HG03066 (cell line): Measurements from ENCODE around the gene NRXN3.
"Not testable (repeated sequence)": the region's sequence is repeated elsewhere in the genome, so short reads cannot be mapped to it uniquely, and the experiment has no call there.

Experiments
- ATAC-seq: cut with Tn5 transposase; IDR thresholded peaks from one replicate; pipeline ENCODE4 v1.9.1; 2021; ENCODE audit warnings: low read depth; ENCODE audit not compliant: unreplicated experiment

The NRXN3 gene

DNA sequence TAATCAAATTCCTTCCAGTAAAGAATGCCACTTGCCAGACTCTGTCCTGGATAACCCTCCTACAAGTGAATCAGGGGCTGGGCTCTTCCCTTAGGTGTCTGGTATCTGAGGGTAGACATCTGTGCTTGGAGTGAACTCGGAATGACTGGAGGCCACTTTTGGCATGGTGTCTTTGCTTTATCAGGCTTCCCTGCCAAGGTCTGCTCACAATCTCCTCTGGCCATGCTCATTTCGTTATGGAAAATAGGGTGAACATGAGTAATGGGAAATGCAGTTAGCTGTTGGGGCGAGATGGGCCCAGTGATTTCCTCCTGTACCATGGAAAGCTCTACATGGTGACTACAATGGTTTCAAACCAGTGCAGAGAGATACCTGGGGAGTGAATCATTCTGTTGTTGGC is 212.9 kb downstream of the NRXN3 start:
- no peak for ATAC-seq

DNA sequence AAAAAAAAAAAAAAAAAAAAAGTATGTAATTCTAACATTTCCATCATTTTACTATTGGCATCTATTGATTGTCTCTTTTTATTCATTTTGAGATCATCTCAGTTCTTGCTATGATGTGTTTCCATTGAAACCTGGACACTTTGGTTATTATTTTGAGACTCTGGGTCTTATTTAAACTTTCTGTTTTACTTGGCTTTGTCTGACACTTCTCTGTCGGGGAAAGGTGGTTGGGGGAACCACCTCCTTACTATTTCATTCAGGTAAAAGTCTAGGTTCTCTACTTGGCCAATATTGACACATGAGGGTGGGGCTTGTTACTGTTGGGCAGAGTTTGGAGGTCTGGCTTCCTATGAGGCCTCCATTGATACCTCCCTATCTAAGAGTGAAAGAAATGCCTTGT is 228.0 kb downstream of the NRXN3 start:
- no peak for ATAC-seq

- no peak for ATAC-seq
Measured at GRCh38 chr14:78399316-78399889, 229.2 kb downstream of the NRXN3 start.

DNA sequence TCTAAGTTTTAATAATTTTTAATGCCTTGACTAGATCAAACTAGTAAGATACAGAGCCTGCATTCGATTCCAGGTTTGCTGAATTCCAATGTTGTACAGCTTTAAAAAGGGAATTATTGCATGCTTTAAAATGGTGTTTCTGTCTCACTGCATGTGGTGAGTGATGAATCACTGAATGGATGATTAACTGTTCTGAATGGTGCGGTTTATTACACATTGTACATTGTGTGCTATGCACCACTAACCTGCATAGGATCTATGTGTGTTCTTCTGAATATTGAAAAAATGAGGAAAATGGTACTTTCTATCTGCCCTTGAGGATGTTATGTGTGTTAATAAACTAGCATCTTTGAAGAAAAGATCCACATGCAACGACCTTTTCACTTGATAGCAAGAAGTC is 231.7 kb downstream of the NRXN3 start:
- no peak for ATAC-seq

- ATAC-seq: peak; percentile 60
Measured at GRCh38 chr14:78403278-78403815, 233.2 kb downstream of the NRXN3 start.

GRCh38 chr14:78405079-78405856 is 235.1 kb downstream of the NRXN3 start:
- no peak for ATAC-seq

DNA sequence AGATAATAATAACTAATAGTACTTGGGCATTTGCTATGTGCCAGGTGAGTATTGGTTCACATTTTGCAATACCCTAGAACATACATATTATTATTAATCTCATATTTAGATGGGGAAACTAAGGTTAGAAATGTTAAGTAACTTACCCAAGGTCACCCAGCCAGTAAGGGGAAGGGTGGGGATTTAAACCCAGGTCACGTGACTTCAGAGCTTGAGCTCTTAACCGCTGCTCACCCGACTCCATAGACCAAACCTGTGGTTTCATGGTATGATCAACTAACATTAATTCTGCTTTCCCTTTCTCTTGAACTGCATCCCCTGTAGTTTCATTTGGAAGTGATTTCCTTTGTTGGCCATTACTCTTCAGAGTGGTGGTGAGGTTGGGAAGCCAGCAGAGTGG is 242.3 kb downstream of the NRXN3 start:
- ATAC-seq: no peak

DNA sequence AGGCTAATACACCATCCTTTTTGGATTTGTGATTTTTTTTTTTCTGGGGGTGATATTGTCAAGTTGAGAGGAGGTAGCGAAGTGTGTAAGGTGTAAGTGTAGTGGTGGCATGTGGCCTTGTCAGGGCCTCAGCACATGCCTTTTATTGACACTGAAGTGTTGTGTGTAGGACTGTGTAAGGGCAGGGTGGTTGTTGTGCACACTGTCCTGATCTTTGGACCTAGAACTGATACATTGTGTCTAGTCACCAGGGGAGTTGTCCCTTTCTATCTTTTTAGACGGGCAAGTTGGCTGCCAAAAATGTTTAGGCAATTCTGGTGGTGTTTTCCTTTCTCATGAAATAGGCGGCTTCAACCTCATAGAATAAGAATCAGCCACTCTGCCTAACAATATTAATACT is 244.0 kb downstream of the NRXN3 start:
- no peak for ATAC-seq

DNA sequence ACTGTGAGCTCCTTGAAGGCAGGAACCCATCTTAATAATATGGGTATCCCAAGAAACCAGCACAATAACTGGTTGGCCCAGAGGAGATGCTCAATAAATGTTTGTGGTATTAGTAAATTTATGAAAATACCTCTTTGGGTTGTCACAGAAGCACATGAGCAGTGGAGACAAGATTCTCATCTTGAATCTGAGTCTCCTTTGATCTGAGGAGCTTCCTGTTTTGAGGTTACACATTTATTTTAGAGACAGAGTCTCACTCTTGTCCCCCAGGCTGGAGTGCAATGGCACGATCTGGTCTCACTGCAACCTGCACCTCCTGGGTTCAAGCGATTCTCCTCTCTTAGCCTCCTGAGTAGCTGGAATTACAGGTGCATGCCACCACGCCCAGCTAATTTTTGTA is 247.4 kb downstream of the NRXN3 start:
- ATAC-seq: no peak

DNA sequence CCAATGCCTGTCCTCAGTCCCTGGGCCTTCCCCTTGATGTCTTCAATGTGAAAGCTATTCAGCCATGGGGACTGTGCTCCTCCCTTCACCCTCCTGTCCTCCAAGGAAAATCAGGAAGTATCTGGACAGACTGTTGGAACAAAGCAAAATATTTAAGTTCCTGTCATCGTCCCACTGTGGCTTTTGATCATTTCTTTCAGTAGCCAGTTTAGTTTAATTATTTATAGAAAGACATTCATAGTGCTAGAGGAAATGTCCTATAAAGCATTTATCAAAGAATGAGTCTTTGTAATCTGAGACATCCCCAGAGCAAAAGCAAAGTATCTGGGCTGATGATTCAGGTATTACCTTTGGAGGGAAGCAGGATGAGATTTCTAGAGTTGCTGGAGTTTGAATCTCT is 254.1 kb downstream of the NRXN3 start:
- no peak for ATAC-seq

DNA sequence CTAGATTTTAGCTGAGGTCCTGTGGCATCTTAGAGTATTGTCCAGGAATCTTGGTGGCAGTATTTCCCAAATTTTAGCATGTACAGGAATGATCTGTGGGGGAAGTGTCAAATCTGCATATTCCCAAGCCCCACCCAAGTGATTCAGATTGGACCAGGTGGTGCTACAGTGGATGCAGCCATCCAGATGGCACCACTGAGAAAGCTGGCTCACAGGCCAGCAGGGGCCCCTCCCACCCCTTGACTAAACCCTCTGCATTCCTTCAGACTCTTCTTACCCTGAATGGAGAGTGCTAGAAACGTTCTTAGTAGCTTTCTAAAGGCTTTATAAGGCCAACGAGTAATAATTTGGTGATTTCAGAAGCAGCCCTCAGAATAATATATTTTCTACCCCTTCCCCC is 255.2 kb downstream of the NRXN3 start:
- no peak for ATAC-seq

- ATAC-seq: no peak
Measured at GRCh38 chr14:78425782-78426181, 255.6 kb downstream of the NRXN3 start.

- ATAC-seq: no peak
Measured at GRCh38 chr14:78432046-78432445, 261.9 kb downstream of the NRXN3 start.

DNA sequence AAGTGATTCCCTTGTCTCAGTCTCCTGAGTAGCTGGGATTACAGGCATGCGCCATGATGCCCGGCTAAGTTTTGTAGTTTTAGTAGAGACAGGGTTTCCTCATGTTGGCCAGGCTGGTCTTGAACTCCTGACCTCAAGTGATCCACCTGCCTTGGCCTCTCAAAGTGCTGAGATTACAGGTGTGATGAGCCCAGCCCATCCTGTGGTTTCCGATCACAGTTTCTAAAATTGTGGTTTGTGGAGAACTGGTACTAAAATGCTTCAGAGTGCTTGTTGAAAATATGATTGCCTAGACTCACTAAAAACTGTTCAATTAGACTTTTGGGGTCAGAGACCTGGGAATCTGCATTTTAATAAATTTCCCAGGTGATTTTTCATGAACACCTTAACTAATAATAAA is 267.3 kb downstream of the NRXN3 start:
- ATAC-seq: not testable (repeated sequence)

DNA sequence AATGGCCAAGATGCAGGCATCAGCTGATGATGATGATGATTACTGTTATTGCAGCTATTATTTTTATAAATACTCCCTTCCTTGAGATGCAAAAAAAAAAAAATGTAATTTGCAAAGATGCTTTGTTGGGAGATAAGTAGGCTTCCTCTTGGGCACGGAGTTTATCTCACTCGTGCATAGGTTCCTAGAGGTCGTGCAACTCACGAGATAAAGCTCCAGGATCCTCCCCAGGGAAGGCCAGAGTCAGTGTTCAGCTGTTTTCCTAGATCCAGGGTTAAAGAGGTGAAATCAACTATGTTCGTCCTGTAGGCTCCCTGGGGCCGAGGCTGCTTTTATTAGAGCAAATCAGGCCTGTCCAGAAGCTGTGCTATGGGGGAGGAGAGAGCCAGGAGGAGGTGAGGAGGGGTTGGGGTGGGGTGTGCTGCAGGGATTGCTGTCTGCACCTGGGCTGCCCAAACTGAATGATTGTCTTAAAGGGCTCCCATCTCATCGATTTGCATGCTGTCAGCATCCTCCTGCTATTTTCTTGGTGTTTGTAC is 270.3 kb downstream of the NRXN3 start:
- no peak for ATAC-seq

DNA sequence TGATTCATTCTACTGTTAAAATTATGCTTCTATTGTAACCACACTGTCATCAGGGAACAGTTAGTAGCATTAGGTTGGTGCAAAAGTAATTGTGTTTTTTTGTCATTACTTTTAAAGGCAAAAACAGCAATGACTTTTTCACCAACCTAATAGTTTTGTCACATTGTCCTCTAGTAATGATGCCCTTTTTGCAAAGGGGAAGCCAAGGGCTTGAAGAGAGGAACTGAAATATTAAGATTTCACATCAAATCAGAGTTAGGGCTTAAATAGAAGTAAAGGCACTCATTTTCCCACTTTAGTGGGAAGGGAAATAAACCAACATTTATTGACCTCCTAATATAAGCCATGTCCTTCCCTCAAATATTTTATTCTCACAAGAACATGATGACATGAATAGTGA is 273.7 kb downstream of the NRXN3 start:
- no peak for ATAC-seq

GRCh38 chr14:78445275-78445674 is 275.1 kb downstream of the NRXN3 start:
- no peak for ATAC-seq

- ATAC-seq: no peak
Measured at GRCh38 chr14:78446807-78447206, 276.6 kb downstream of the NRXN3 start.

- peak; percentile 85 for ATAC-seq
Measured at GRCh38 chr14:78448164-78449094, 278.3 kb downstream of the NRXN3 start.

GRCh38 chr14:78450669-78451318 is 280.6 kb downstream of the NRXN3 start:
- ATAC-seq: no peak
